ENCODE data around the gene PIP4K2B. TPM values are rescaled to one million over a fixed set of nuclear protein-coding genes. Genes with fewer than 3 reads are reported as not detected.

The PIP4K2B gene
- total RNA-seq, 1 experiment from 2014 or later, result 47.4 TPM

- Histone ChIP-seq H3K79me2 (ENCODE audit: low read depth) (peaks cover 85% of the 10 kb centered on the region), H3K4me2 (peak overlapping the region; percentile 86; the same call in 1 of the 2 replicates), H3F3A (ENCODE audit: insufficient read depth, low read depth) (peaks cover 31% of the 10 kb centered on the region), H3K27ac (no peak overlapping the region), H4K20me1 (ENCODE audit: insufficient read depth) (peaks cover 52% of the 10 kb centered on the region), H3K27me3 (ENCODE audit: insufficient read depth, low read depth) (no peaks in the 10 kb centered on the region), H3K9me2 (ENCODE audit: insufficient read depth) (no peaks in the 10 kb centered on the region), H3K36me3 (ENCODE audit: low read depth) (no peaks in the 10 kb centered on the region), H3K9me3 (ENCODE audit: insufficient read depth, low read depth) (no peaks in the 10 kb centered on the region), H2AFZ (no peak overlapping the region), H3K4me3 (no peak overlapping the region), H3K4me1 (replicated peaks; ENCODE audit: insufficient read depth) (peaks cover 27% of the 10 kb centered on the region)
- intact Hi-C loops (cut with micrococcal nuclease; ENCODE audit: unreplicated experiment), result no loop called here
- TF ChIP-seq EZH2 (IDR thresholded peaks at IDR 0.05; ENCODE audit: low read depth) (no peak), CTCF (conservative IDR thresholded peaks at IDR 0.05) (no peak)
- CTCF ChIA-PET, result interaction anchor here (0.6 kb wide), 1 partner anchor 421 kb away, joined by 6 read pairs; no protein-coding TSS in a partner anchor
- no TSS peak for BruUV-seq (replicated peaks)
- POLR2A ChIA-PET (ENCODE audit: unreplicated experiment), result no interaction called here
- no peak for DNase-seq
These were observed 53.8 kb downstream of the PIP4K2B start for GRCh38 chr17:38745545-38745944.

GRCh38 chr17:38743556-38744171, 55.7 kb downstream of the PIP4K2B start:
- no peak overlapping the region for H3K27ac ChIP-seq
- peaks cover 70% of the 10 kb centered on the region for H3K79me2 ChIP-seq (ENCODE audit: low read depth)
- no peak overlapping the region for H3K4me3 ChIP-seq
- no peaks in the 10 kb centered on the region for H3K9me3 ChIP-seq (ENCODE audit: insufficient read depth, low read depth)
- no TSS peak for BruUV-seq (replicated peaks)
- H3F3A ChIP-seq (ENCODE audit: insufficient read depth, low read depth), result peaks cover 26% of the 10 kb centered on the region; the same call in 1 of the 2 replicates
- peaks cover 6% of the 10 kb centered on the region; the same call in 1 of the 2 replicates for H3K36me3 ChIP-seq (ENCODE audit: low read depth)
- ChIA-PET POLR2A (ENCODE audit: unreplicated experiment) (no interaction called here), CTCF (interaction anchor here (0.7 to 1.5 kb wide), 2 partner anchors 9 to 12 kb away, joined by 4 to 8 read pairs; no protein-coding TSS in a partner anchor)
- no peak overlapping the region for H2AFZ ChIP-seq
- DNase-seq, result no peak
- TF ChIP-seq EZH2 (IDR thresholded peaks at IDR 0.05; ENCODE audit: low read depth) (no peak), CTCF (conservative IDR thresholded peaks at IDR 0.05) (no peak)
- H4K20me1 ChIP-seq (ENCODE audit: insufficient read depth), result peaks cover 52% of the 10 kb centered on the region
- intact Hi-C loops (cut with micrococcal nuclease; ENCODE audit: unreplicated experiment), result no loop called here
- no peaks in the 10 kb centered on the region for H3K27me3 ChIP-seq (ENCODE audit: insufficient read depth, low read depth)
- peaks cover 27% of the 10 kb centered on the region for H3K4me1 ChIP-seq (replicated peaks; ENCODE audit: insufficient read depth)
- H3K4me2 ChIP-seq, result 0 out of 2 replicates have a peak overlapping the region, but pooled peaks have one; percentile 16
- H3K9me2 ChIP-seq (ENCODE audit: insufficient read depth), result no peaks in the 10 kb centered on the region

GRCh38 chr17:38742411-38743308, 56.7 kb downstream of the PIP4K2B start:
- Histone ChIP-seq H3K79me2 (ENCODE audit: low read depth) (peaks cover 64% of the 10 kb centered on the region), H3K4me2 (no peak overlapping the region), H3K4me1 (replicated peaks; ENCODE audit: insufficient read depth) (peaks cover 27% of the 10 kb centered on the region), H3K4me3 (no peak overlapping the region), H3F3A (ENCODE audit: insufficient read depth, low read depth) (peaks cover 33% of the 10 kb centered on the region; the same call in 1 of the 2 replicates), H2AFZ (no peak overlapping the region), H3K36me3 (ENCODE audit: low read depth) (peaks cover 9% of the 10 kb centered on the region; the same call in 1 of the 2 replicates), H4K20me1 (ENCODE audit: insufficient read depth) (peaks cover 52% of the 10 kb centered on the region), H3K27ac (no peak overlapping the region), H3K9me3 (ENCODE audit: insufficient read depth, low read depth) (no peaks in the 10 kb centered on the region), H3K9me2 (ENCODE audit: insufficient read depth) (no peaks in the 10 kb centered on the region), H3K27me3 (ENCODE audit: insufficient read depth, low read depth) (no peaks in the 10 kb centered on the region)
- ChIA-PET POLR2A (ENCODE audit: unreplicated experiment) (no interaction called here), CTCF (interaction anchor here (0.7 kb wide), 1 partner anchor 11 kb away, joined by 4 read pairs; no protein-coding TSS in a partner anchor)
- intact Hi-C loops (cut with micrococcal nuclease; ENCODE audit: unreplicated experiment), result no loop called here
- TF ChIP-seq CTCF (conservative IDR thresholded peaks at IDR 0.05), result no peak
- TF ChIP-seq EZH2 (IDR thresholded peaks at IDR 0.05; ENCODE audit: low read depth), result no peak
- no peak for DNase-seq
- BruUV-seq (replicated peaks), result no TSS peak
